Osteocyte (in vitro differentiated cells): ENCODE results near the gene FHIT. TPM values are rescaled to one million over a fixed set of nuclear protein-coding genes. Genes with fewer than 3 reads are reported as not detected.
A peak's percentile ranks its signal among the peaks of the same experiment; 100 is the strongest.

Experiments
- DNase-seq: peaks from one replicate; pipeline ENCODE4 v3.0.0; 2021; ENCODE audit warnings: mixed read lengths; ENCODE audit not compliant: unreplicated experiment; ENCODE audit errors: extremely low spot score
- H3K27ac Mint-ChIP-seq: one replicate; pipeline ENCODE4 v1.8.0; 2021; ENCODE audit warnings: mild to moderate bottlenecking, mixed read lengths; ENCODE audit not compliant: unreplicated experiment
- H3K27me3 Mint-ChIP-seq: one replicate; pipeline ENCODE4 v1.8.0; 2021; ENCODE audit warnings: mixed read lengths; ENCODE audit not compliant: unreplicated experiment
- H3K36me3 Mint-ChIP-seq: one replicate; pipeline ENCODE4 v1.8.0; 2021; ENCODE audit warnings: mixed read lengths; ENCODE audit not compliant: unreplicated experiment
- H3K4me1 Mint-ChIP-seq: one replicate; pipeline ENCODE4 v1.8.0; 2021; ENCODE audit warnings: mixed read lengths; ENCODE audit not compliant: unreplicated experiment
- H3K4me3 Mint-ChIP-seq: one replicate; pipeline ENCODE4 v1.8.0; 2021; ENCODE audit warnings: mild to moderate bottlenecking, moderate library complexity, mixed read lengths; ENCODE audit not compliant: unreplicated experiment
- H3K9me3 Mint-ChIP-seq: one replicate; pipeline ENCODE4 v1.8.0; 2021; ENCODE audit warnings: mixed read lengths; ENCODE audit not compliant: unreplicated experiment
- CTCF ChIP-seq: fragments of 200-600 bp; sonication (generic); IDR thresholded peaks from 2 replicates; pipeline ENCODE4 v1.5.0; 2021; ENCODE audit warnings: antibody characterized with exemption, mild to moderate bottlenecking, moderate library complexity
- total RNA-seq: library from RNA; stranded (reverse); gene quantifications from 2 replicates; pipeline ENCODE4 v1.2.1, GENCODE V29; 2021

FHIT gene
- total RNA-seq, 1 donor from 2014 or later, result 2.3 TPM

GRCh38 chr3:60844256-60844655, 407.0 kb downstream of the FHIT start:
- Mint-ChIP-seq H3K4me3 (no peak overlapping the region), H3K36me3 (no peaks in the 10 kb centered on the region), H3K27me3 (peaks cover 16% of the 10 kb centered on the region), H3K9me3 (no peaks in the 10 kb centered on the region), H3K4me1 (peaks cover 10% of the 10 kb centered on the region), H3K27ac (no peak overlapping the region)
- no peak for TF ChIP-seq CTCF
- DNase-seq, result no peak

- no peak for DNase-seq
- Mint-ChIP-seq H3K4me1 (peaks cover 10% of the 10 kb centered on the region), H3K9me3 (peaks cover 2% of the 10 kb centered on the region), H3K27me3 (peaks cover 14% of the 10 kb centered on the region), H3K4me3 (no peak overlapping the region), H3K36me3 (no peaks in the 10 kb centered on the region), H3K27ac (no peak overlapping the region)
- TF ChIP-seq CTCF, result no peak
These were observed 409.9 kb downstream of the FHIT start for GRCh38 chr3:60841355-60841754.

GRCh38 chr3:60839246-60839645, 412.0 kb downstream of the FHIT start:
- Mint-ChIP-seq H3K27me3 (peaks cover 11% of the 10 kb centered on the region), H3K36me3 (no peaks in the 10 kb centered on the region), H3K4me1 (peaks cover 10% of the 10 kb centered on the region), H3K4me3 (no peak overlapping the region), H3K27ac (no peak overlapping the region), H3K9me3 (peaks cover 6% of the 10 kb centered on the region)
- TF ChIP-seq CTCF, result peak; percentile 22
- no peak for DNase-seq

GRCh38 chr3:60835796-60836195, 415.5 kb downstream of the FHIT start:
- Mint-ChIP-seq H3K36me3 (no peaks in the 10 kb centered on the region), H3K9me3 (peaks cover 6% of the 10 kb centered on the region), H3K4me3 (no peak overlapping the region), H3K27me3 (peaks cover 21% of the 10 kb centered on the region), H3K27ac (no peak overlapping the region), H3K4me1 (peaks cover 2% of the 10 kb centered on the region)
- no peak for TF ChIP-seq CTCF
- DNase-seq, result no peak

GRCh38 chr3:60829058-60829457, 422.2 kb downstream of the FHIT start:
- no peak overlapping the region for H3K4me3 Mint-ChIP-seq
- H3K27me3 Mint-ChIP-seq, result peaks cover 21% of the 10 kb centered on the region
- DNase-seq, result no peak
- H3K36me3 Mint-ChIP-seq, result no peaks in the 10 kb centered on the region
- no peak overlapping the region for H3K27ac Mint-ChIP-seq
- peaks cover 3% of the 10 kb centered on the region for H3K9me3 Mint-ChIP-seq
- TF ChIP-seq CTCF, result no peak
- no peaks in the 10 kb centered on the region for H3K4me1 Mint-ChIP-seq
